ENCODE data around the gene CEMIP.

Gene CEMIP

GRCh38 chr15:80838666-80839065 is 59.5 kb downstream of the CEMIP start:
- Histone ChIP-seq H3K4me3 (ENCODE audit: low read length, poor library complexity, severe bottlenecking) (no peak overlapping the region), H3K9ac (ENCODE audit: low read depth, low read length, poor library complexity, severe bottlenecking) (no peak overlapping the region), H3K4me1 (ENCODE audit: insufficient read depth, low read length, poor library complexity, severe bottlenecking) (no peaks in the 10 kb centered on the region), H3F3A (ENCODE audit: low read depth) (no peaks in the 10 kb centered on the region), H4K20me1 (ENCODE audit: insufficient read depth, low read length, poor library complexity, severe bottlenecking) (no peaks in the 10 kb centered on the region), H3K27me3 (ENCODE audit: insufficient read depth, low read length, poor library complexity, severe bottlenecking) (no peaks in the 10 kb centered on the region), H3K9me3 (ENCODE audit: insufficient read depth, low read depth, low read length) (no peaks in the 10 kb centered on the region), H3K79me2 (ENCODE audit: insufficient read depth, low read length) (no peaks in the 10 kb centered on the region), H3K9me2 (replicated peaks; ENCODE audit: low read depth, low read length) (no peaks in the 10 kb centered on the region), H3K36me3 (ENCODE audit: insufficient read depth, low read length) (no peaks in the 10 kb centered on the region), H3K4me2 (ENCODE audit: low read depth, low read length, poor library complexity, severe bottlenecking) (no peak overlapping the region), H2AFZ (ENCODE audit: low read length) (no peak overlapping the region)
- no peak for TF ChIP-seq EZH2phosphoT487 (IDR thresholded peaks at IDR 0.05; ENCODE audit: borderline replicate concordance)
- no peak for TF ChIP-seq CTCF (conservative IDR thresholded peaks at IDR 0.05; ENCODE audit: low read length)

GRCh38 chr15:80839764-80840130 is 60.6 kb downstream of the CEMIP start:
- no peaks in the 10 kb centered on the region for H3K4me1 ChIP-seq (ENCODE audit: insufficient read depth, low read length, poor library complexity, severe bottlenecking)
- H3K36me3 ChIP-seq (ENCODE audit: insufficient read depth, low read length) = no peaks in the 10 kb centered on the region
- TF ChIP-seq CTCF (conservative IDR thresholded peaks at IDR 0.05; ENCODE audit: low read length) (no peak), EZH2phosphoT487 (IDR thresholded peaks at IDR 0.05; ENCODE audit: borderline replicate concordance) (no peak)
- no peak overlapping the region for H3K9ac ChIP-seq (ENCODE audit: low read depth, low read length, poor library complexity, severe bottlenecking)
- H2AFZ ChIP-seq (ENCODE audit: low read length) = no peak overlapping the region
- no peaks in the 10 kb centered on the region for H3K9me3 ChIP-seq (ENCODE audit: insufficient read depth, low read depth, low read length)
- H3K79me2 ChIP-seq (ENCODE audit: insufficient read depth, low read length) = no peaks in the 10 kb centered on the region
- H4K20me1 ChIP-seq (ENCODE audit: insufficient read depth, low read length, poor library complexity, severe bottlenecking) = no peaks in the 10 kb centered on the region
- no peaks in the 10 kb centered on the region for H3F3A ChIP-seq (ENCODE audit: low read depth)
- H3K4me3 ChIP-seq (ENCODE audit: low read length, poor library complexity, severe bottlenecking) = no peak overlapping the region
- no peaks in the 10 kb centered on the region for H3K9me2 ChIP-seq (replicated peaks; ENCODE audit: low read depth, low read length)
- H3K4me2 ChIP-seq (ENCODE audit: low read depth, low read length, poor library complexity, severe bottlenecking) = no peak overlapping the region
- no peaks in the 10 kb centered on the region for H3K27me3 ChIP-seq (ENCODE audit: insufficient read depth, low read length, poor library complexity, severe bottlenecking)

- no peak for TF ChIP-seq CTCF (conservative IDR thresholded peaks at IDR 0.05; ENCODE audit: low read length)
- Histone ChIP-seq H3K4me3 (ENCODE audit: low read length, poor library complexity, severe bottlenecking) (no peak overlapping the region), H3K9me2 (replicated peaks; ENCODE audit: low read depth, low read length) (no peaks in the 10 kb centered on the region), H3K4me2 (ENCODE audit: low read depth, low read length, poor library complexity, severe bottlenecking) (no peak overlapping the region), H3K9ac (ENCODE audit: low read depth, low read length, poor library complexity, severe bottlenecking) (no peak overlapping the region), H3K4me1 (ENCODE audit: insufficient read depth, low read length, poor library complexity, severe bottlenecking) (no peaks in the 10 kb centered on the region), H3F3A (ENCODE audit: low read depth) (no peaks in the 10 kb centered on the region), H3K36me3 (ENCODE audit: insufficient read depth, low read length) (no peaks in the 10 kb centered on the region), H4K20me1 (ENCODE audit: insufficient read depth, low read length, poor library complexity, severe bottlenecking) (no peaks in the 10 kb centered on the region), H3K27me3 (ENCODE audit: insufficient read depth, low read length, poor library complexity, severe bottlenecking) (no peaks in the 10 kb centered on the region), H2AFZ (ENCODE audit: low read length) (no peak overlapping the region), H3K79me2 (ENCODE audit: insufficient read depth, low read length) (no peaks in the 10 kb centered on the region), H3K9me3 (ENCODE audit: insufficient read depth, low read depth, low read length) (no peaks in the 10 kb centered on the region)
These were observed 61.3 kb downstream of the CEMIP start for GRCh38 chr15:80840182-80841130.

Data from Loucy (cell line).